GM12873 (cell line): ENCODE measurements around the gene NDUFV2.

ENCODE experiments used
- TF ChIP-seq, protein P1 (sequence below): IDR thresholded peaks from 2 replicates; pipeline ENCODE4 v1.5.1; 2012; ENCODE audit warnings: low read depth, mild to moderate bottlenecking, moderate library complexity, low read length, control low read depth; ENCODE audit not compliant: insufficient read depth; ENCODE audit errors: missing control alignments

Gene NDUFV2

DNA sequence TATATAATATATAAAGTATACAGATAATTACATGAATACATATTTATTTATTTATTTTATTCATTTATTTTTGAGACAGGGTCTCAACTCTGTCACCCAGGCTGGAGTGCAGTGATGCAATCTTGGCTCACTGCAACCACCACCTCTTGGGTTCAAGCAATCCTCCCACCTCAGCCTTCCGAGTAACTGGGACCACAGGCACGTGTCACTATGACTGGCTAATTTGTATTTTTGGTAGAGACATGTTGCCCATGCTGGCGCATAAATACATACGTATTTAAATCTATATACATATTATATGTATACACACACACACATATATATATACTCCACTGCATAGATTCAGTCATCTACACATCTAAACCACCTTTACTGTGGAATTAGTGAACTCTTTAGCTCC is 20.6 kb upstream of the NDUFV2 start:
- TF ChIP-seq, protein P1, sequence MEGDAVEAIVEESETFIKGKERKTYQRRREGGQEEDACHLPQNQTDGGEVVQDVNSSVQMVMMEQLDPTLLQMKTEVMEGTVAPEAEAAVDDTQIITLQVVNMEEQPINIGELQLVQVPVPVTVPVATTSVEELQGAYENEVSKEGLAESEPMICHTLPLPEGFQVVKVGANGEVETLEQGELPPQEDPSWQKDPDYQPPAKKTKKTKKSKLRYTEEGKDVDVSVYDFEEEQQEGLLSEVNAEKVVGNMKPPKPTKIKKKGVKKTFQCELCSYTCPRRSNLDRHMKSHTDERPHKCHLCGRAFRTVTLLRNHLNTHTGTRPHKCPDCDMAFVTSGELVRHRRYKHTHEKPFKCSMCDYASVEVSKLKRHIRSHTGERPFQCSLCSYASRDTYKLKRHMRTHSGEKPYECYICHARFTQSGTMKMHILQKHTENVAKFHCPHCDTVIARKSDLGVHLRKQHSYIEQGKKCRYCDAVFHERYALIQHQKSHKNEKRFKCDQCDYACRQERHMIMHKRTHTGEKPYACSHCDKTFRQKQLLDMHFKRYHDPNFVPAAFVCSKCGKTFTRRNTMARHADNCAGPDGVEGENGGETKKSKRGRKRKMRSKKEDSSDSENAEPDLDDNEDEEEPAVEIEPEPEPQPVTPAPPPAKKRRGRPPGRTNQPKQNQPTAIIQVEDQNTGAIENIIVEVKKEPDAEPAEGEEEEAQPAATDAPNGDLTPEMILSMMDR: no peak

DNA sequence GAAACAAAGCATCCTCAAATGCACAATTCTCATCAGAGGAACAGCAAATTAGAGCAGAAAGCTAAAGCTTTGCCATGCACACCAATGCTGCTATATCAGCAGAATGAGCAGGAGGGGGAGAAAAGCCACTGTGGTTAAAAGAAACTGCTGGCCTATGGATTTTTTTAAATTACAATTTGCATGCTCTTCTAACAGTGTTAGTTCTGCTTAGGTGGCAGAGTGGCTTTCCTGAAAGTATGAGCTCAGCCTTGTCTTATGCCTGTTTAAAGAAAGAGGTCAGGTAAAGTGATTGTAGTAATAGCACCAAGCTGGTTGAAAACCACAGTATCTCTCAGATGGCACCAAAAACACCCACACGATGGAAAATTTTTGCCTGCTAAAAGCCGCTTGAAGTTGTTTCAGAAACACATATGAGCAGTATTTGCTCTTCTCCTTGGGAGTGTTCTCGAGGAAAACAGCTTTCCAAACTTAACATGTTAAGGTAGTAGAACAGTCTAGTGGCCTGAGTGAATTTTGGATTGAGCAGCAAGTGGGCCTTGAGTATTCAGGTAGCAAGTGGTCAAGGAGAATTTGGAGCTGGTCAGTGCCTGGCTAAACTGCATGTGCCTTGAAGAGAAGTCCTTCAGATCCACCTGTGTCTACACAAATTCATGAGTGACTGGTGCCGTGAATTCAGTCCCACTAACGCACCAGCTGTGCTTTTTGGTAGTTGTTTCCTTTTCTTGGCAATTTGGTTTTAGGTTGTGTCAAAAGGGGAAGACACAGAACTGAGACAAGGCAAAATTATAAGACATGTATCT is 19.6 kb upstream of the NDUFV2 start:
- TF ChIP-seq, protein P1: peak; percentile 8

DNA sequence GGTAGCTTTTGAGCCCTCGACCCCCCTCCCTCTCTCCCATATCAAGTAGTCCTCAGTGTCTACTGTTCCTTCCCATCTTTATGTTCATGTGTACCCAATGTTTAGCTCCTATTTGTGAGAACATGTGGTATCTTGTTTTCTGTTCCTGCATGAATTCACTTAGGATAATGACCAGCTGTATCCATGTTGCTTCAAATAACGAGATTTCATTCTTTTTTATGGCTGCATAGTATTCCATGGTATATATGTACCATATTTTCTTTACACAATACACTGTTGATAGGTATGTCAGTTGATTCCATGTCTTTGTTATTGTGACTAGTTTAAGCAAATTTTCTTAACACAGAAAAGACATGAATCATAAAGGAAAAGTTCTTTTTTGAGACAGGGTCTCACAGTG is 16.5 kb upstream of the NDUFV2 start:
- TF ChIP-seq, protein P1: no peak

DNA sequence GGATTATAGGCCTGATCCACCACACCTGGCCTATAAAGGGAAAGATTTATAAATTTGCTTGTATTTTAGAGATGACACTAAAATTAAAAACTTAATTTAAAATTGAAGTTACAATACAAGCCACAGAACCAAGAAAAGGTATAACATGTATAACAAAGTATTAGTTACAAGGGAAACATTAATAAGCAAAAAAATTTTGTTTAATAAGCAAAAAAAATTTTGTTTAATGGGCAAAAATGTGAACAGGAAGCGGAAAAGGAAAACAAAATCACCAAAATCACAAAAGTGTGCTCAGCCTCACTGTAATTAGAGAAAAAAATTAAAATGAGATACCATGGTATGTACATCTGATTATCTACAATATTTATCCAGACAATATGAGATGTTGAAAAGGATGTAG is 15.9 kb upstream of the NDUFV2 start:
- TF ChIP-seq, protein P1: no peak

DNA sequence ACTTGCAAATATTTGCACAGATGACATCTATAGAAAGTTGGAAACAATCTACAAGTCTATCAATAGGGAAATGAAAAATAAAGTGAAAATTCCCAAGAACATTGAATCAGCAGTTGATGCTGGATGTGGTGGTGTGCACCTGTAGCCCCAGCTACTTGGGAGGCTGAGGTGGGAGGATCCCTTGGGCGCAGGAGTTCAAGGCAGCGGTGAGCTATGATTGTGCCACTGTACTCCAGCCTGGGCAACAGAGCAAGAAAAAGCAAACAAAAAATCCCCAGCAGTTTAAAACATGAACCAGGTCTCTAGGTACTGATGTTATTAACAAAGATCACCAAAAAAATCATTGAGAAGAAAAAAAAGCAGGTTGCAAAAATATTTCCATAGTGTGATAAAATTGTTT is 15.4 kb upstream of the NDUFV2 start:
- TF ChIP-seq, protein P1: no peak

DNA sequence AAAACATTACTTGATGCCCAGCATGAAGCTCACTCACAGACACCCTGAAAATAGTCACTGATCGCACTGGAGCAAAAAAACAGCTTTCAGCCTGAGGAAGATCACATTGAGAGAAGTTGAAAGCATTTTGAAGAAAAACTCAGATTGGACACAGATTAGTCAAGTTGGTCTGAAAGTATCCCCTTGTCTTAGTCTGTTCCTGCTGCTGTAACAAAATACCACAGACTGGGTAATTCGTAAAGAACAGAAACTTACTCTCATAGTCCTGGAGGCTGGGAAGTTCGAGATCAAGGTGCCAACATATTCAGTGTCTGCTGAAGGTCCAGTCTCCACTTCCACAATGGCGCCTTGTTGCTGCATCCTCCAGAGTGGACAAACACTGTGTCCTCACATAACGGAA is 14.2 kb upstream of the NDUFV2 start:
- TF ChIP-seq, protein P1: no peak

DNA sequence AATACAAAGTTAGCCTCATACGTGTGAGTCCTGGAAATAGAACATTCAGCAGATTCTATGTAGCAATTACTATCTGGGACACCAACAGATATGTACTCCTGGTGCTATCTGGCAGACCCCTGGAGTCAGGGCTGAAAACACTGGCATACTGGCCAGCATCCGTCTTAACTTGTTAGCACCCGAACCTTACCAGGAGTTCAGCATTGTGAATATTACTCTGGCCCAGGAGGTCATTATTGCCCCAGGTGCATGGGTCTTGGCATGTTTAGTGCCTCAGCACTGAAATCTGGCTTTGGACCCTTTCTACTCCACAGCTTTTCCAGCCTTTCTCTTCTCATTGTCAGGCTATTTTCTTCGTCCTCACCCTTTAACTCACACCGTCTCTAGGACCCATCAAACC is 11.9 kb upstream of the NDUFV2 start:
- TF ChIP-seq, protein P1: no peak
